GM12878 (cell line): ENCODE measurements around the gene STON2. TPM values are rescaled to one million over a fixed set of nuclear protein-coding genes. Genes with fewer than 3 reads are reported as not detected.

Experiments
- ATAC-seq: fragments of 200-7000 bp; cut with Tn5 transposase; 3 replicates; pipeline ENCODE4 v1.9.1; 2020; ENCODE audit warnings: mild to moderate bottlenecking, moderate library complexity
- BruUV-seq: library from RNA; stranded (reverse); fragments of 400-500 nt; replicated peaks from 2 replicates; lab custom pipeline; 2021; lab: Mats Ljungman, UMichigan
- CTCF ChIA-PET: fragments of 300-600 bp; sonication (Branson Sonifier 250); formaldehyde crosslinking; extraction: SDS; loops from one replicate; lab custom pipeline; 2021; ENCODE audit warnings: inconsistent platforms; lab: Yijun Ruan, JAX
- POLR2A ChIA-PET: fragments of 350-600 bp; formaldehyde crosslinking; extraction: SDS; loops from one replicate; lab custom pipeline; 2021; ENCODE audit warnings: inconsistent platforms; lab: Charles Lee
- RAD21 ChIA-PET: fragments of 300-600 bp; sonication (Branson Sonifier 250); formaldehyde crosslinking; loops from one replicate; lab custom pipeline; 2023; ENCODE audit warnings: antibody characterized with exemption; ENCODE audit not compliant: unreplicated experiment; lab: Charles Lee
- SMC1A ChIA-PET: fragments of 300-600 bp; sonication (Branson Sonifier 250); formaldehyde crosslinking; loops from one replicate; lab custom pipeline; 2023; ENCODE audit not compliant: unreplicated experiment, uncharacterized antibody; lab: Charles Lee
- DNase-seq: peaks from one replicate; pipeline ENCODE4 v3.0.0-alpha.2; 2011; ENCODE audit warnings: low read depth, low spot score
- FAIRE-seq: peaks from 3 replicates; lab custom pipeline; 2011; peaks lifted over from hg19 to GRCh38; lab: Jason Lieb, UNC
- H2AFZ ChIP-seq: 2 replicates; pipeline ENCODE4 v1.6.0; 2011; ENCODE audit warnings: low read depth, low read length, control low read depth; ENCODE audit not compliant: control insufficient read depth
- H3K27ac ChIP-seq: 2 replicates; pipeline ENCODE4 v1.5.1; 2011; ENCODE audit warnings: control low read depth; ENCODE audit not compliant: control insufficient read depth, insufficient read depth
- H3K27me3 ChIP-seq, 2 experiments: replicated peaks in 1 of 2; 2 replicates each; pipeline versions ENCODE4 v1.6.0 to v1.6.1; 2011; ENCODE audit warnings: low read length in 1 of 2; ENCODE audit not compliant: control insufficient read depth in 2 of 2, insufficient read depth in 2 of 2
- H3K36me3 ChIP-seq, 2 experiments: 2 replicates each; pipeline ENCODE4 v1.5.1; 2011; ENCODE audit warnings: low read length in 1 of 2; ENCODE audit not compliant: control insufficient read depth in 2 of 2, insufficient read depth in 2 of 2
- H3K4me1 ChIP-seq: 2 replicates; pipeline ENCODE4 v1.6.1; 2011; ENCODE audit warnings: mild to moderate bottlenecking, low read length, moderate library complexity, mixed read lengths; ENCODE audit not compliant: control insufficient read depth, insufficient read depth
- H3K4me2 ChIP-seq: 2 replicates; pipeline ENCODE4 v1.6.0; 2011; ENCODE audit warnings: control low read depth; ENCODE audit not compliant: control insufficient read depth, insufficient read depth
- H3K4me3 ChIP-seq: fragments of 200-600 bp; sonication (generic); 2 replicates; pipeline ENCODE4 v1.5.1; 2016
- H3K79me2 ChIP-seq: 2 replicates; pipeline ENCODE4 v1.6.0; 2011; ENCODE audit warnings: low read length; ENCODE audit not compliant: control insufficient read depth, insufficient read depth
- H3K9ac ChIP-seq: 2 replicates; pipeline ENCODE4 v1.8.0; 2011; ENCODE audit warnings: low read length, control low read depth, mixed read lengths; ENCODE audit not compliant: control insufficient read depth, insufficient read depth
- H3K9me3 ChIP-seq: replicated peaks from 3 replicates; pipeline ENCODE4 v1.5.1; 2011; ENCODE audit warnings: mild to moderate bottlenecking, low read length; ENCODE audit not compliant: control insufficient read depth, insufficient read depth
- H4K20me1 ChIP-seq: 2 replicates; pipeline ENCODE4 v1.6.0; 2011; ENCODE audit not compliant: control insufficient read depth, insufficient read depth
- SPI1 ChIP-seq: IDR thresholded peaks from 2 replicates; pipeline ENCODE4 v1.6.1; 2011; ENCODE audit warnings: low read depth, mild to moderate bottlenecking, low read length, moderate library complexity, borderline replicate concordance; ENCODE audit not compliant: insufficient read depth
- ZNF622 ChIP-seq: fragments of 450-650 bp; IDR thresholded peaks from 2 replicates; pipeline ENCODE4 v1.6.1; 2017; ENCODE audit warnings: mild to moderate bottlenecking, inconsistent platforms
- WGBS: methylation state at CpG from one replicate; pipeline ENCODE4 v1.1.6; 2016; ENCODE audit warnings: low lambda C conversion rate; ENCODE audit not compliant: insufficient replicate concordance, insufficient coverage; ENCODE audit errors: missing lambda C conversion rate; 5-methylcytosine and 5-hydroxymethylcytosine counted together
- in situ Hi-C: fragments of 300-500 bp; cut with MboI; formaldehyde crosslinking; loops from 9 replicates; pipeline ENCODE4 v1.14.3; 2018; ENCODE audit warnings: mixed read lengths
- intact Hi-C: fragments of 100-400 bp; cut with micrococcal nuclease; formaldehyde crosslinking; loops from one replicate; pipeline ENCODE4 v1.14.2; 2022; ENCODE audit not compliant: unreplicated experiment
- polyA plus RNA-seq, 11 experiments: library from polyadenylated mRNA; depleted of rRNA in 4 of 11; unstranded in 6 of 11; stranded (reverse) in 5 of 11; fragments of >200 nt; fragmentation: Nextera tagmentation in 4 of 11; fragmentation: Illumina TruSeq in 1 of 11; extraction: Ambion mirVana in 4 of 11; extraction: Trizol in 1 of 11; gene quantifications; 1 replicate in 1 of 11; 2 replicates in 10 of 11; pipeline versions ENCODE4 v1.2.1 to v1.2.3, GENCODE V29; 2011 to 2016; ENCODE audit warnings: inconsistent platforms in 2 of 11, missing spikeins in 2 of 11, low read depth in 1 of 11
- total RNA-seq, 4 experiments: library from RNA; depleted of rRNA in 3 of 4; stranded (reverse); fragments of >200 nt in 3 of 4; fragmentation: Illumina TruSeq in 1 of 4; extraction: Trizol in 1 of 4; gene quantifications; 2 replicates each; pipeline versions ENCODE4 v1.2.1 to v1.2.3, GENCODE V29; 2013 to 2021
- TF ChIP-seq, protein P1 (sequence below): IDR thresholded peaks from 2 replicates; pipeline ENCODE4 v1.6.1; 2011; ENCODE audit warnings: low read depth, mild to moderate bottlenecking, low read length, moderate library complexity, borderline replicate concordance; ENCODE audit errors: extremely low read depth

Gene STON2
- total and polyA plus RNA-seq, 10 of the 15 experiments (the other 5 are each of a cell fraction or from before 2014, with no cell fraction given): 0.03 to 0.13 (median 0.03) TPM; not detected in 7

DNA sequence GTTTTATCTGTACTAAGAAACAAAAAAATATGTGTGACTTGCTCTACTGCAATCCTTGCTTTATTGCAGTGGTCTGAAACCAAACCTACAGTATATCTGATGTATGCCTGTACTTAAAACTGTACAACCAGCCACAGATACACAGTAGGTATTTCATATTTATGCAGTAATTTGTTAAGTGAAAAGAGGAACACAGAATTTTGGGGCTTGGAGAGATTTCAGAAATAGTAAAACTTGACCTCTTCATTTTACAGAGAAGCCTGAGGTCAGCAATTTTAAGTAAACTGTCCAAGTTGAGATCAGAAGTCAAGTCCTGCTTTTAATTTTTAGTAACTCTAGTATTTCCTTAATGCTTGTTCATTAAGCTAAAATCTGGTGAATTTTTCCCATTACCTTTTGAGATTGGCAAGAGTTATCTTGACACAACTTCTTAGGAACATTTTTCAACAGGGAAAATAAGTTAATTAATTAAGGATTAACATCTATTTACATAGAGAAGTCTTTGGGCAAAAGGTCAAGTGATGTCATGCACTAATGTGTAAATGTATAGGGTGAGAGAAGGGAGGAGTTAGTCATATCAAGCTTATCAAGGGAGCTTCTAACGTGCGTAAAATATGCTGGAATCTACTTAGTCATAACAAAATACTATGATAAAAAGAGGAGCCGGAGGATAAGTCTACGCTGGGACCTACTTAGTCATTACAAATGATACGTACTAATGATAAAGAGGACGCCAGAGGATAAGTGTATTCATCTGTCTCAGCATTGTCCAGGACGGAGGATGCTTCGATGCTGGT is 113.4 kb downstream of the STON2 start:
- peak; percentile 55; the same call in 1 of the 2 replicates for TF ChIP-seq SPI1
- TF ChIP-seq, protein P1, sequence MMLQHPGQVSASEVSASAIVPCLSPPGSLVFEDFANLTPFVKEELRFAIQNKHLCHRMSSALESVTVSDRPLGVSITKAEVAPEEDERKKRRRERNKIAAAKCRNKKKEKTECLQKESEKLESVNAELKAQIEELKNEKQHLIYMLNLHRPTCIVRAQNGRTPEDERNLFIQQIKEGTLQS: no peak
- no TSS peak for BruUV-seq
- ATAC-seq: no peak
- H3K27me3 ChIP-seq: no peaks in the 10 kb centered on the region; a peak in 1 of 4 replicates
- H3K4me2 ChIP-seq: no peak overlapping the region
- no peaks in the 10 kb centered on the region for H4K20me1 ChIP-seq
- H3K4me3 ChIP-seq: no peak overlapping the region
- intact Hi-C loops (no loop called here), in situ Hi-C loops (no loop called here)
- no peaks in the 10 kb centered on the region for H3K36me3 ChIP-seq
- FAIRE-seq: no peak
- H3K79me2 ChIP-seq: no peaks in the 10 kb centered on the region
- H3K9me3 ChIP-seq: no peaks in the 10 kb centered on the region
- ChIA-PET CTCF (interaction anchor here (0.6 kb wide), 1 partner anchor 174 kb away, joined by 3 read pairs; no protein-coding TSS in a partner anchor), POLR2A (no interaction called here), RAD21 (no interaction called here), SMC1A (no interaction called here)
- no peak for DNase-seq
- H3K4me1 ChIP-seq: no peaks in the 10 kb centered on the region
- WGBS: 45% methylated on average over 8 of the region's 8 CpGs
- no peak overlapping the region for H3K9ac ChIP-seq
- H3K27ac ChIP-seq: no peak overlapping the region
- H2AFZ ChIP-seq: no peak overlapping the region

DNA sequence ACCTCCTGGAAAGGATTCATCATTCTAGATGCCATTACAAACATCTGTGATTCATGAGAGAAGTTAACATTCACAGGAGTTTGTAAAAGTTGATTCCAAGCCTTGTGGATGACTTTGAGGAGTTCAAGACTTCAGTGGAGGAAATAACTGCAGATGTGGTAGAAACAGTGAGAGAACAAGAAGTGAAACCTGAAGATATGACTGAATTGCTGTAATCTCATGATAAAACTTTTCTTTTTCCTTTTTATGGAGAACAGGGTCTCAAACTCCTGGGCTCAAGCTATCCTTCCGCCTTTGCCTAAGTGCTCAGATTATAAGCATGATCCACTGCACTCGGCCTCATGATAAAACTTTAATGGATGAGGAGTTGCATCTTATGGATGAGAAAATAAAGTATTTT is 114.9 kb downstream of the STON2 start:
- H3K9me3 ChIP-seq: no peaks in the 10 kb centered on the region
- CTCF ChIA-PET: no interaction called here
- H2AFZ ChIP-seq: no peak overlapping the region
- RAD21 ChIA-PET: no interaction called here
- FAIRE-seq (no peak), ATAC-seq (no peak), DNase-seq (no peak)
- H3K36me3 ChIP-seq: no peaks in the 10 kb centered on the region
- SMC1A ChIA-PET: no interaction called here
- intact Hi-C loops: no loop called here
- H3K9ac ChIP-seq: no peak overlapping the region
- no peaks in the 10 kb centered on the region for H4K20me1 ChIP-seq
- 30% methylated on average over 2 of the region's 2 CpGs for WGBS
- no peak overlapping the region for H3K4me3 ChIP-seq
- POLR2A ChIA-PET: no interaction called here
- H3K4me1 ChIP-seq: no peaks in the 10 kb centered on the region
- in situ Hi-C loops: no loop called here
- no TSS peak for BruUV-seq
- H3K4me2 ChIP-seq: no peak overlapping the region
- H3K27ac ChIP-seq: no peak overlapping the region
- no peaks in the 10 kb centered on the region; a peak in 1 of 4 replicates for H3K27me3 ChIP-seq
- no peaks in the 10 kb centered on the region for H3K79me2 ChIP-seq
- peak; percentile 34; the same call in 1 of the 2 replicates for TF ChIP-seq SPI1
- TF ChIP-seq ZNF622: no peak
